Measurements from ENCODE around the gene UEVLD.
A peak's percentile ranks its signal among the peaks of the same experiment; 100 is the strongest.
"Not testable (repeated sequence)": the region's sequence is repeated elsewhere in the genome, so short reads cannot be mapped to it uniquely, and the experiment has no call there.

UEVLD gene

DNA sequence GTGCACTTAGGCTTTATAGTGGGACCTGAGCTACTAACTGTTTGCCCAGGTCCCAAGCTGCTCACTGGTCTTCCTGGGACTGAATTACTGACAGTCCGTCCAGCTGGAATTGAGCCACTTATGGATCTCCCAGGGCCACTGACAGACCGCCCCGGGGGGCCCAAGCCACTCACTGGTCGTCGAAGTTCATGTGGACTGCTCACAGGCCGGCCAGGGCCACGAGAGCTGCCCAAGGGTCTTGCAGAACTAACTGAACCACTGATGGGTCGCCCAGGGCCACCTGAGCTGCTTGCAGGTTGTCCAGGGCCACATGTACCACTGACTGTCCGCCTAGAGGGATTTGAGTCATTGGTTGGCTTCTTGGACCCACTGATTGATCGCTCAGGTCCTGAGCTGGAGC, 26.1 kb upstream of the UEVLD start:
- Histone ChIP-seq H3K9me3 (ENCODE audit: control insufficient read depth, low read length) (no peaks in the 10 kb centered on the region), H3K4me1 (ENCODE audit: control insufficient read depth, insufficient read depth, low read length) (peaks cover 46% of the 10 kb centered on the region), H3K9ac (ENCODE audit: low read length) (no peak overlapping the region), H3K4me3 (ENCODE audit: low read length) (no peak overlapping the region), H3K27me3 (replicated peaks; ENCODE audit: control insufficient read depth, insufficient read depth, low read length) (no peaks in the 10 kb centered on the region), H3K36me3 (ENCODE audit: control insufficient read depth, insufficient read depth, low read length, severe bottlenecking) (peaks cover 41% of the 10 kb centered on the region)
- DNase-seq (ENCODE audit: low read depth): no peak

DNA sequence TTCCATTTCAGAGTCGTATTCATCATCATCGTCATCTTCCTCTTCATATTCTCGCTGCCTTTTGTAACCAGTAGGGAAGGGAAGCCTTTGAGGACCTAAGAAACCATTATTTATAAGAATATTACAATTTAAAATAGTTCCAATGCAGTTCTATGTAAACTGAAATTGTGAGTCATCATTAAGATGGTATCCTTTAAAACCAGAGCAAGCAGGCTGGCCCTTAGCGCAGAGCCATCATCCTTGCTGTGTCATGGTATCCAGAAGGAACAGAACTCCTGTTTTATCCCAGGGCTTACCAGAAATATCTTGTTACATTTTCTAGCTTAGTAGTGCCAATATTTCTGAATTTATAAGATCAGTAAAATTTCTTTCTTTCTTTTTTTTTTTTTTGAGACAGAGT, 23.9 kb upstream of the UEVLD start:
- no peaks in the 10 kb centered on the region for H3K27me3 ChIP-seq (replicated peaks; ENCODE audit: control insufficient read depth, insufficient read depth, low read length)
- no peak overlapping the region for H3K9ac ChIP-seq (ENCODE audit: low read length)
- peaks cover 38% of the 10 kb centered on the region for H3K4me1 ChIP-seq (ENCODE audit: control insufficient read depth, insufficient read depth, low read length)
- no peak for DNase-seq (ENCODE audit: low read depth)
- no peak overlapping the region for H3K4me3 ChIP-seq (ENCODE audit: low read length)
- no peaks in the 10 kb centered on the region for H3K9me3 ChIP-seq (ENCODE audit: control insufficient read depth, low read length)
- H3K36me3 ChIP-seq (ENCODE audit: control insufficient read depth, insufficient read depth, low read length, severe bottlenecking): peaks cover 59% of the 10 kb centered on the region

DNA sequence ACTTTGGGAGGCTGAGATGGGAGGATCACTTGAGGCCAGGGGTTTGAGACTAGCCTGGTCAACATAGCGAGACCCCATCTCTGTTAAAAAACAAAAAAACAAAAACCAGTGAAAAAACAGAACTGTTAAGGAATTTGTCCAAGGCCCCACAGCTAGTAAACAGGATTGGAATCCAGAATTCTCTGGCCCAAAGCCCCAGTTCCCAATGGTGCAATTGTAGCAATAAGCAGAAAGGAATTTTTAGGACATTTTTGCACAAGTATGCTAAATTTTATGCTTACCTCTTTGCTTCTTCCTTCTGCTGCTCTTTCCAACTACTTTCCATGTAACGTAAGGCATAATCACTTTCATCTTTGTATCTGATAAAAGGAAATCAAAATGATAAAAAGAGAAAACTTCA, 22.7 kb upstream of the UEVLD start:
- peaks cover 65% of the 10 kb centered on the region for H3K36me3 ChIP-seq (ENCODE audit: control insufficient read depth, insufficient read depth, low read length, severe bottlenecking)
- no peaks in the 10 kb centered on the region for H3K27me3 ChIP-seq (replicated peaks; ENCODE audit: control insufficient read depth, insufficient read depth, low read length)
- H3K9me3 ChIP-seq (ENCODE audit: control insufficient read depth, low read length): no peaks in the 10 kb centered on the region
- peak overlapping the region; percentile 17 for H3K4me3 ChIP-seq (ENCODE audit: low read length)
- peak overlapping the region; percentile 57 for H3K9ac ChIP-seq (ENCODE audit: low read length)
- H3K4me1 ChIP-seq (ENCODE audit: control insufficient read depth, insufficient read depth, low read length): peaks cover 37% of the 10 kb centered on the region
- DNase-seq (ENCODE audit: low read depth): peak; percentile 36

DNA sequence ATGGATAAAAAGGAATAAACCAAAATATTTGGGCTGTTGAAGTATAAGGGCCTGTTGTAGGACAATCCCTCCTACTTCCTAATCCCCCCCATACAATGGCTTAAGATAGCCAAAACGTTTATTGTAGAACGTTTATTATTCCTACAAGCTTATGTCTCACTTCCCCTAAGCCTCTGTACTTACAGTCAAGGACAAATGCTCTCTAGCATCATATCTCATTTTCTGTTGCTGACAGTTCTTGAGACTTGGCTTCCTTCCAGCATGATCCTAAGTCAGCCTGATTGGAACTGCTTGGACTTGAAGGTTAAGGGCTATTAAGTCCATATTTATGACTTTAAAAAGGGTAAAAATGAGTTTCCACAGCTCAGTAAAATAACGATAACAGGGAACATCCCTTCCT, 19.8 kb upstream of the UEVLD start:
- DNase-seq (ENCODE audit: low read depth): no peak
- Histone ChIP-seq H3K9ac (ENCODE audit: low read length) (no peak overlapping the region), H3K27me3 (replicated peaks; ENCODE audit: control insufficient read depth, insufficient read depth, low read length) (no peaks in the 10 kb centered on the region), H3K36me3 (ENCODE audit: control insufficient read depth, insufficient read depth, low read length, severe bottlenecking) (peaks cover 47% of the 10 kb centered on the region), H3K4me1 (ENCODE audit: control insufficient read depth, insufficient read depth, low read length) (peaks cover 31% of the 10 kb centered on the region), H3K4me3 (ENCODE audit: low read length) (no peak overlapping the region), H3K9me3 (ENCODE audit: control insufficient read depth, low read length) (no peaks in the 10 kb centered on the region)

DNA sequence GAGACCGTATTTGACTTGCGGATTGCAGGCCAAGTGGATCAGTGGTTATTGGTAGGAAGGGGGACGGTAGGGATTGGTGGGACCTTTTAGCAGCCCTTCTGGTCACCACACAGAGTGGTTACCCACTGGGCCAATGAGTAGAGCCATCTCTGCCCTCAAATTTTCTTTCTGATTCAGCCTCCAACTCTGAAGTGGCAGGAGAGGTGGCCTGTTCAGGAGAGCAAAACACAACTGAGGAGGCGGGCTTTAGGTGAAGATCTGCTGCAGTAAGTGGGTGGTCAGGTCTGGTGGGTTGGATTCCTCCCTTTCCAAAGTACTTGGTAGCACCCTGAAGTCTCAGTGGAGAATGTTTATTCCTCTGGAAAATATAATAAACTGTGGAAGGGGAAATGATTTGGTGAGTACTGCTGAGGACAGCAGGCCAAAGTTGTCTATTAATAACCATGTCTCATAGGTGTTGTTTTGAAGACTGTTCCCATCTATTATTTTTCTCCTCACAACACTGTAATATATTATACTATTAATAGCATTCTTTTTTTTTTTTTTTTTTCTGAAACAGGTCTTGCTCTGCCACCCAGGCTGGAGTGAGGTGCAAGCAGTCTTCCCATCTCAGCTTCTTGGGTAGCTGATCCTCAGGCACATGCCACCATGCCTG, 12.5 kb upstream of the UEVLD start:
- H3K9me3 ChIP-seq (ENCODE audit: control insufficient read depth, low read length): no peaks in the 10 kb centered on the region
- no peaks in the 10 kb centered on the region for H3K27me3 ChIP-seq (replicated peaks; ENCODE audit: control insufficient read depth, insufficient read depth, low read length)
- peaks cover 10% of the 10 kb centered on the region for H3K36me3 ChIP-seq (ENCODE audit: control insufficient read depth, insufficient read depth, low read length, severe bottlenecking)
- DNase-seq (ENCODE audit: low read depth): no peak
- H3K9ac ChIP-seq (ENCODE audit: low read length): no peak overlapping the region
- H3K4me3 ChIP-seq (ENCODE audit: low read length): no peak overlapping the region
- H3K4me1 ChIP-seq (ENCODE audit: control insufficient read depth, insufficient read depth, low read length): peaks cover 6% of the 10 kb centered on the region

DNA sequence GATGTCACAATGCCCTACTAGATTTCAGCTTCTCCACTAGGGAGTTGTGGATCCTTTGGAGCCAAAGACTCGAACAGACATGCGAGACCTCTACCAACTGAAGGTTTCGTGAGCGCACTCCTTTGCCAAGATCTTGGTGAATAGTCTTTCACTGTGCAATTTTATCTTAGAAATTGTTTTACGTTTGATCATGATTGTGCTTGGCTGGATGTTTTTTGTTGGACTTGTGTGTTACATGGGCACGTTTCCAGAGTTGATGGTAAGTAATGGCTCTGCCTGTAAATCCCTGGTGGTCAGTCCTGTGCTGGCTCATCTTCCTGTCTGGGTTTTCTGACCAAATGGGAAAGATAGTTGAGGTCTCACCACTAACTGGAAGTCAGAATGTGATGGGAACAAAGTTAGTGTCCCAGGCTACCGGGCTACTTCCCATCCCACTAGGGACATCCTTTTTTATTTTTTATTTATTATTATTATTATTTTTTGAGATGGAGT, 11.3 kb upstream of the UEVLD start, which contains the start of gene MISFA:
Gene MISFA (plus strand): TSS at position 51 of the 492 bp plus-strand sequence. CDS start 140 bp downstream, at position 191.
- Histone ChIP-seq H3K4me1 (ENCODE audit: control insufficient read depth, insufficient read depth, low read length) (peaks cover 6% of the 10 kb centered on the region), H3K9ac (ENCODE audit: low read length) (no peak within 1 kb of the TSS), H3K27me3 (replicated peaks; ENCODE audit: control insufficient read depth, insufficient read depth, low read length) (no peaks in the 10 kb centered on the region), H3K9me3 (ENCODE audit: control insufficient read depth, low read length) (no peaks in the 10 kb centered on the region), H3K4me3 (ENCODE audit: low read length) (no peak within 1 kb of the TSS), H3K36me3 (ENCODE audit: control insufficient read depth, insufficient read depth, low read length, severe bottlenecking) (peaks cover 10% of the 10 kb centered on the region)
- DNase-seq (ENCODE audit: low read depth): no peak

DNA sequence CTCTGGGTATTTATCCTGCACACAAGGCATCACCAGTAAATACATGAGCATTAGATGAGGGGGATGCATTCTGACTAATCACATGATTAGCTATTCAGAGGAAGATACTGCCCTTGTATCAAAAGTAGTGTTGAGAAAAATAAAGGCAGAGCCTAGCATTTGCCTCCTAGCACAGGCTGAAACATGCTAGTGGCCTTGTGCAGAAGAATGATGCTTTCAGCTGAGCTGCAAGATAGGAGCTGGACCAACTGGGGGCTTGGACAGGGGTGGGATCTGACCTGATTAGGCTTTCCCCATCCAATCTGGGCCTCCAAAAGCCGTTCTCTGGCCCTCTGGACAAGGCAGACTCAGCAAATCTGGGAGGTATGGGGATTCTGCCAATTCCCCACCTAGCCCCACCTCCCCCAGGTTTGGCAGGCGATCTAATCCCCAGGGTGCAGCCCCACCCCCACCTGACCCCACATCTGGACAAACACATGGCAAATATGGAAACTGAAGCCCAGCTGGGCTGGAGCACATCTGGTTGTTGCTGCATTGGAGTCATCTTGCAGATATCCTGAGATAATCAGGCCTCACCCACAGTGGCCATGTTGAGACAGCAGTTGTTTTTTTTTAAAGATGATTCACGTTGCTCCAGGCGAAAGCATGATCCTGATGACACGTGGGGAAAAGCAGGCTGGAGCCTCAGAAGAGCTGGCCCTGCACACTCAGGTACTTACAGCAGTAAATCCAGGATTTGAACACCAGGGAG, 6.6 kb upstream of the UEVLD start:
- H3K27me3 ChIP-seq (replicated peaks; ENCODE audit: control insufficient read depth, insufficient read depth, low read length): no peaks in the 10 kb centered on the region
- no peak for DNase-seq (ENCODE audit: low read depth)
- peaks cover 9% of the 10 kb centered on the region for H3K4me1 ChIP-seq (ENCODE audit: control insufficient read depth, insufficient read depth, low read length)
- H3K4me3 ChIP-seq (ENCODE audit: low read length): no peak overlapping the region
- no peak overlapping the region for H3K9ac ChIP-seq (ENCODE audit: low read length)
- no peaks in the 10 kb centered on the region for H3K9me3 ChIP-seq (ENCODE audit: control insufficient read depth, low read length)
- H3K36me3 ChIP-seq (ENCODE audit: control insufficient read depth, insufficient read depth, low read length, severe bottlenecking): peaks cover 7% of the 10 kb centered on the region

DNA sequence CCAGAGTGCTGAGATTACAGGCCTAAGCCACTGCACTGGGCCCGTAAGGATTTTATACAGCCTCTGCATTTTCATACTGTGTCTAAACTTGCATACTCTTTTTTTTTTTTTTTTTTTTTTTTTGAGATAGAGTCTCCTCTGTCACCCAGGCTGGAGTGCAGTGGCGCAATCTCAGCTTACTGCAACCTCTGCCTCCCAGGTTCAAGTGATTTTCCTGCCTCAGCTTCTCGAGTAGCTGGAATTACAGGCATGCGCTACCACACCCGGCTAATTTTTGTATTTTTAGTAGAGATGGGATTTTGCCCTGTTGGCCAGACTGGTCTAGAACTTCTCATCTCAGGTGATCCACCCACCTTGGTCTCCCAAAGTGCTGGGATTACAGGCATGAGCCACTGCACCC, 5.6 kb upstream of the UEVLD start:
- H3K4me3 ChIP-seq (ENCODE audit: low read length); H3K36me3 ChIP-seq (ENCODE audit: control insufficient read depth, insufficient read depth, low read length, severe bottlenecking); H3K9me3 ChIP-seq (ENCODE audit: control insufficient read depth, low read length); H3K27me3 ChIP-seq (replicated peaks; ENCODE audit: control insufficient read depth, insufficient read depth, low read length); DNase-seq (ENCODE audit: low read depth); H3K9ac ChIP-seq (ENCODE audit: low read length): not testable (repeated sequence)
- peaks cover 14% of the 10 kb centered on the region for H3K4me1 ChIP-seq (ENCODE audit: control insufficient read depth, insufficient read depth, low read length)

DNA sequence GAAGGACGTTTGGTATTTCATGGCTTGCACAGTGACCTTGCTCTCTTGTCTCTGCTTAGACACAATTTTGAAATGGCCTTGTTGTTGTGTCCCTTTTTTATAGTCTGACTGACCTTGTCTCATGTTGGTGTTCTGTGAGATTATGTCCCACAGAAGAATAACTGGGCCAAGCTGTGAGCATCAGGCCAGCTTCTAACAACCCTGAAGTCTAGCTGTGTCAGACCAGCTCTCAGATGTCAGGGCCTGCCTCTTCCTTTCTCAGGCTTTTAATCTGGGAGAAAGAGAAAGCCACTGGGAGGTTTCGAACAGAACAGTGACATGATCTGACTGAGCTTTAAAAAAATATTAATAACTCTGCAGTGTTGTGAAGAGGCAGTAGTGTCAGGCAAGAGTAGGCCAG, 2.0 kb upstream of the UEVLD start:
- Histone ChIP-seq H3K36me3 (ENCODE audit: control insufficient read depth, insufficient read depth, low read length, severe bottlenecking) (no peaks in the 10 kb centered on the region), H3K4me1 (ENCODE audit: control insufficient read depth, insufficient read depth, low read length) (peaks cover 19% of the 10 kb centered on the region), H3K4me3 (ENCODE audit: low read length) (no peak overlapping the region), H3K27me3 (replicated peaks; ENCODE audit: control insufficient read depth, insufficient read depth, low read length) (no peaks in the 10 kb centered on the region), H3K9ac (ENCODE audit: low read length) (no peak overlapping the region), H3K9me3 (ENCODE audit: control insufficient read depth, low read length) (no peaks in the 10 kb centered on the region)
- DNase-seq (ENCODE audit: low read depth): no peak

DNA sequence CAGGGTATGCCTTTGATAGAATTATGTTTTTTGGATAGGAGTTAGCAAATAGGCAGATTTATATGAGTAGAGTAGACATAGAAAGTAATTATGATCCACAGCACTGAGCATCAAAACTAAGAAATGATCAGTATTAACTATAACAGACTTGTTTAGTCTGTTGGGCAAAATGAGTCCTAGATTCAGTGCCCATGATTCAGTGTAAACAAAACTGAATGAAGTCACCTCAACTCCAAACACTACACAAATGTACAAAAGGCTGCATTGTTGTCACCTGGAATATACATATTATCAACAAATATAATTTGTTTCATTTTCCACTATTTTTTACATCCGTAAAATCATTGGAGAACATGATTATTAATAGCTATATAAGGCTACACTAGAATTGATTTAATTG, 6.7 kb downstream of the UEVLD start:
- no peaks in the 10 kb centered on the region for H3K27me3 ChIP-seq (replicated peaks; ENCODE audit: control insufficient read depth, insufficient read depth, low read length)
- no peaks in the 10 kb centered on the region for H3K9me3 ChIP-seq (ENCODE audit: control insufficient read depth, low read length)
- H3K4me1 ChIP-seq (ENCODE audit: control insufficient read depth, insufficient read depth, low read length): no peaks in the 10 kb centered on the region
- H3K9ac ChIP-seq (ENCODE audit: low read length): no peak overlapping the region
- no peak overlapping the region for H3K4me3 ChIP-seq (ENCODE audit: low read length)
- peaks cover 21% of the 10 kb centered on the region for H3K36me3 ChIP-seq (ENCODE audit: control insufficient read depth, insufficient read depth, low read length, severe bottlenecking)
- no peak for DNase-seq (ENCODE audit: low read depth)

DNA sequence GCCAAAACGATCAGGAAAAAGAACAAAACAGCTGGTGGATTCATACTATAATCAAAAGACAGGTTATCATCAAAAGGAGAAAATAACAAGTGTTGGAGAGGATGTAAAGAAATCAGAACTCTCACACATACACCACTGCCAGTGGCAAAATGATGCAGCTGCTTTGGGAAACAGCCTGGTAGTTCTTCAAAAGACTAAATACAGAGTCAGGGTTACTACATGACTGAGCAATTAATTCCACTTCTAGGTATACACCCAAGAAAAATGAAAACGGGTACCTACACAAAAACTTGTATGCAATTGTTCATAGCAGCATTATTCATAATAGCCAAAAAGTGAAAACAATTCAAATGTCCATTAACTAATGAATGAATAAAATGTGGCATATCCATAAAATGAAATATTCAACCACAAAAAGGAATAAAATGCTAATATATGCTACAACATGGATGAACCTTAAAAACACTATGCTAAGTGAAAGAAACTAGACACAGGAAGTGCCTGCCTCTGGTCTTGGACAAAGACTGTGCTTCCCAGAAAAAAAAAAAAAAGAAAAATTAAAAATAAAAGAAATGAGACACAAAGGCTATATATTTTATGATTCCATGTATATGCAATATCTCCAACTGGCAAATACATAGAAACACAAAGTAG, 8.3 kb downstream of the UEVLD start:
- H3K4me1 ChIP-seq (ENCODE audit: control insufficient read depth, insufficient read depth, low read length): no peaks in the 10 kb centered on the region
- H3K4me3 ChIP-seq (ENCODE audit: low read length): no peak overlapping the region
- DNase-seq (ENCODE audit: low read depth): no peak
- no peaks in the 10 kb centered on the region for H3K9me3 ChIP-seq (ENCODE audit: control insufficient read depth, low read length)
- H3K9ac ChIP-seq (ENCODE audit: low read length): no peak overlapping the region
- H3K27me3 ChIP-seq (replicated peaks; ENCODE audit: control insufficient read depth, insufficient read depth, low read length): no peaks in the 10 kb centered on the region
- peaks cover 34% of the 10 kb centered on the region for H3K36me3 ChIP-seq (ENCODE audit: control insufficient read depth, insufficient read depth, low read length, severe bottlenecking)
